ENCODE measurements around the gene TSPAN11.

- TF ChIP-seq, protein P1, sequence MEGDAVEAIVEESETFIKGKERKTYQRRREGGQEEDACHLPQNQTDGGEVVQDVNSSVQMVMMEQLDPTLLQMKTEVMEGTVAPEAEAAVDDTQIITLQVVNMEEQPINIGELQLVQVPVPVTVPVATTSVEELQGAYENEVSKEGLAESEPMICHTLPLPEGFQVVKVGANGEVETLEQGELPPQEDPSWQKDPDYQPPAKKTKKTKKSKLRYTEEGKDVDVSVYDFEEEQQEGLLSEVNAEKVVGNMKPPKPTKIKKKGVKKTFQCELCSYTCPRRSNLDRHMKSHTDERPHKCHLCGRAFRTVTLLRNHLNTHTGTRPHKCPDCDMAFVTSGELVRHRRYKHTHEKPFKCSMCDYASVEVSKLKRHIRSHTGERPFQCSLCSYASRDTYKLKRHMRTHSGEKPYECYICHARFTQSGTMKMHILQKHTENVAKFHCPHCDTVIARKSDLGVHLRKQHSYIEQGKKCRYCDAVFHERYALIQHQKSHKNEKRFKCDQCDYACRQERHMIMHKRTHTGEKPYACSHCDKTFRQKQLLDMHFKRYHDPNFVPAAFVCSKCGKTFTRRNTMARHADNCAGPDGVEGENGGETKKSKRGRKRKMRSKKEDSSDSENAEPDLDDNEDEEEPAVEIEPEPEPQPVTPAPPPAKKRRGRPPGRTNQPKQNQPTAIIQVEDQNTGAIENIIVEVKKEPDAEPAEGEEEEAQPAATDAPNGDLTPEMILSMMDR (IDR thresholded peaks at IDR 0.05; ENCODE audit: low read depth, low read length, missing input control): no peak
- TF ChIP-seq REST (IDR thresholded peaks at IDR 0.05) (no peak), GABPA (IDR thresholded peaks at IDR 0.05 in 1 of 2, conservative IDR thresholded peaks at IDR 0.05 in 1 of 2) (no peak), FOXA1 (IDR thresholded peaks at IDR 0.05) (no peak), SP1 (IDR thresholded peaks at IDR 0.05) (no peak), RAD21 (IDR thresholded peaks at IDR 0.05) (no peak), EGR1 (IDR thresholded peaks at IDR 0.05; ENCODE audit: low read depth in 2 of 2) (no peak), JUND (IDR thresholded peaks at IDR 0.05) (no peak), TAF1 (conservative IDR thresholded peaks at IDR 0.05) (no peak), YY1 (IDR thresholded peaks at IDR 0.05) (no peak)
- TF ChIP-seq, protein P2, sequence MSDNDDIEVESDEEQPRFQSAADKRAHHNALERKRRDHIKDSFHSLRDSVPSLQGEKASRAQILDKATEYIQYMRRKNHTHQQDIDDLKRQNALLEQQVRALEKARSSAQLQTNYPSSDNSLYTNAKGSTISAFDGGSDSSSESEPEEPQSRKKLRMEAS (IDR thresholded peaks at IDR 0.05): no peak
- TF ChIP-seq, protein P3, sequence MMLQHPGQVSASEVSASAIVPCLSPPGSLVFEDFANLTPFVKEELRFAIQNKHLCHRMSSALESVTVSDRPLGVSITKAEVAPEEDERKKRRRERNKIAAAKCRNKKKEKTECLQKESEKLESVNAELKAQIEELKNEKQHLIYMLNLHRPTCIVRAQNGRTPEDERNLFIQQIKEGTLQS (IDR thresholded peaks at IDR 0.05): no peak
These were observed 72.5 kb downstream of the TSPAN11 start for GRCh38 chr12:30999011-30999410.
